HCT116 (cell line): ENCODE results near the gene R3HCC1L. TPM values are rescaled to one million over a fixed set of nuclear protein-coding genes. Genes with fewer than 3 reads are reported as not detected.
A peak's percentile ranks its signal among the peaks of the same experiment; 100 is the strongest.

Experiments
- ATAC-seq: fragments of 200-7000 bp; cut with Tn5 transposase; 2 replicates; pipeline ENCODE4 v1.9.1; 2020; ENCODE audit warnings: mild to moderate bottlenecking, moderate library complexity
- BruUV-seq: library from RNA; stranded (reverse); fragments of 400-500 nt; replicated peaks from 2 replicates; lab custom pipeline; 2021; lab: Mats Ljungman, UMichigan
- CTCF ChIA-PET: fragments of 300-600 bp; sonication (Branson Sonifier 250); formaldehyde crosslinking; loops from one replicate; lab custom pipeline; 2021; ENCODE audit warnings: antibody characterized with exemption; lab: Charles Lee
- POLR2A ChIA-PET: fragments of 300-600, 350-600 bp; sonication (Branson Sonifier 250); formaldehyde crosslinking; loops from one replicate; lab custom pipeline; 2021; ENCODE audit warnings: antibody characterized with exemption; lab: Charles Lee
- RAD21 ChIA-PET, 2 experiments: fragments of 300-600 bp; sonication (Branson Sonifier 250); formaldehyde crosslinking; loops; one replicate each; lab custom pipeline; 2023; ENCODE audit warnings: low total read pairs in 2 of 2; ENCODE audit not compliant: uncharacterized antibody in 2 of 2, unreplicated experiment in 2 of 2, low non-redundant PET in 1 of 2; lab: Charles Lee
- DNase-seq: peaks from one replicate; pipeline ENCODE4 v3.0.0-alpha.2; 2010; ENCODE audit warnings: low read depth, low spot score
- H2AFZ ChIP-seq: fragments of 200-600 bp; shearing (Covaris generic), sonication (generic); 2 replicates; pipeline ENCODE4 v1.6.1; 2017; ENCODE audit warnings: low read depth, mixed run types, mixed read lengths, antibody characterized with exemption, low read length; ENCODE audit not compliant: poor library complexity, severe bottlenecking
- H3K27ac ChIP-seq: 2 replicates; pipeline ENCODE4 v1.5.1; 2012; ENCODE audit warnings: low read depth, low read length
- H3K27me3 ChIP-seq: fragments of 200-600 bp; sonication (generic); 2 replicates; pipeline ENCODE4 v1.6.1; 2016; ENCODE audit warnings: mixed run types, low read length, mixed read lengths; ENCODE audit not compliant: insufficient read depth
- H3K36me3 ChIP-seq, 2 experiments: fragments of 200-500 bp in 1 of 2; fragments of 200-600 bp in 1 of 2; sonication (Bioruptor generic) in 1 of 2; sonication (generic) in 1 of 2; 2 replicates each; pipeline versions ENCODE4 v1.5.1 to v1.6.1; 2014 to 2016; ENCODE audit warnings: low read length in 2 of 2, inconsistent platforms in 1 of 2, mixed read lengths in 1 of 2, mixed run types in 1 of 2; ENCODE audit not compliant: insufficient read depth in 2 of 2, control insufficient read depth in 1 of 2
- H3K4me1 ChIP-seq, 2 experiments: fragments of 200-600 bp in 1 of 2; sonication (generic) in 1 of 2; 2 replicates each; pipeline versions ENCODE4 v1.5.1 to v1.6.1; 2012 to 2017; ENCODE audit warnings: low read length in 2 of 2, inconsistent platforms in 1 of 2, mild to moderate bottlenecking in 1 of 2, mixed read lengths in 1 of 2, mixed run types in 1 of 2, moderate library complexity in 1 of 2; ENCODE audit not compliant: insufficient read depth in 2 of 2, control insufficient read depth in 1 of 2
- H3K4me2 ChIP-seq: fragments of 200-600 bp; sonication (generic); 2 replicates; pipeline ENCODE4 v1.6.1; 2017; ENCODE audit warnings: mixed run types, low read length, mixed read lengths
- H3K4me3 ChIP-seq, 2 experiments: fragments of 200-600 bp in 1 of 2; sonication (generic) in 1 of 2; replicated peaks in 1 of 2; 2 replicates each; pipeline ENCODE4 v1.5.1; 2011 to 2016; ENCODE audit warnings: low read length in 2 of 2, control low read depth in 1 of 2, low read depth in 1 of 2, mild to moderate bottlenecking in 1 of 2, mixed read lengths in 1 of 2, mixed run types in 1 of 2
- H3K79me2 ChIP-seq: fragments of 200-600 bp; sonication (generic); 2 replicates; pipeline ENCODE4 v1.6.1; 2017; ENCODE audit warnings: mild to moderate bottlenecking, mixed run types, low read length, moderate library complexity, mixed read lengths; ENCODE audit not compliant: insufficient read depth
- H3K9ac ChIP-seq: fragments of 200-600 bp; sonication (generic); 2 replicates; pipeline ENCODE4 v1.6.1; 2016; ENCODE audit warnings: low read length, mixed read lengths
- H3K9me2 ChIP-seq: fragments of 200-600 bp; sonication (generic), shearing (Covaris generic); 2 replicates; pipeline ENCODE4 v1.6.1; 2017; ENCODE audit warnings: mixed run types, mild to moderate bottlenecking, moderate library complexity; ENCODE audit not compliant: insufficient read depth
- H3K9me3 ChIP-seq, 2 experiments: fragments of 200-500 bp in 1 of 2; fragments of 200-600 bp in 1 of 2; sonication (Bioruptor generic) in 1 of 2; sonication (generic) in 1 of 2; 2 replicates each; pipeline ENCODE4 v1.6.1; 2014 to 2017; ENCODE audit warnings: low read length in 2 of 2, mixed read lengths in 2 of 2, inconsistent platforms in 1 of 2, low read depth in 1 of 2, mild to moderate bottlenecking in 1 of 2, mixed run types in 1 of 2, moderate library complexity in 1 of 2; ENCODE audit not compliant: control insufficient read depth in 1 of 2, insufficient read depth in 1 of 2
- H4K20me1 ChIP-seq: fragments of 200-600 bp; sonication (generic), shearing (Covaris generic); 2 replicates; pipeline ENCODE4 v1.6.1; 2017; ENCODE audit warnings: mixed run types, mild to moderate bottlenecking, moderate library complexity; ENCODE audit not compliant: insufficient read depth
- ATF3 ChIP-seq: IDR thresholded peaks from 2 replicates; pipeline ENCODE4 v1.6.1; 2012
- CEBPB ChIP-seq: IDR thresholded peaks from 2 replicates; pipeline ENCODE4 v1.6.1; 2012; ENCODE audit warnings: low read depth
- EGR1 ChIP-seq: IDR thresholded peaks from 2 replicates; pipeline ENCODE4 v1.6.1; 2012; ENCODE audit warnings: low read depth
- ELF1 ChIP-seq: IDR thresholded peaks from 2 replicates; pipeline ENCODE4 v1.6.1; 2012; ENCODE audit warnings: low read depth, borderline replicate concordance
- EZH2 ChIP-seq: fragments of 200-600 bp; sonication (generic); IDR thresholded peaks from 2 replicates; pipeline ENCODE4 v1.6.1; 2017; ENCODE audit warnings: antibody characterized with exemption, mixed run types
- EZH2phosphoT487 ChIP-seq: fragments of 200-600 bp; IDR thresholded peaks from 2 replicates; pipeline ENCODE4 v1.6.1; 2018; ENCODE audit warnings: antibody characterized with exemption, borderline replicate concordance
- FOSL1 ChIP-seq: IDR thresholded peaks from 2 replicates; pipeline ENCODE4 v1.6.1; 2012; ENCODE audit warnings: low read depth
- JUND ChIP-seq: IDR thresholded peaks from 2 replicates; pipeline ENCODE4 v1.6.1; 2012
- MAX ChIP-seq: IDR thresholded peaks from 2 replicates; pipeline ENCODE4 v1.6.1; 2012
- POLR2AphosphoS5 ChIP-seq: IDR thresholded peaks from 2 replicates; pipeline ENCODE4 v1.6.1; 2011; ENCODE audit warnings: mild to moderate bottlenecking, low read depth, low read length, moderate library complexity
- RAD21 ChIP-seq: IDR thresholded peaks from 2 replicates; pipeline ENCODE4 v1.6.1; 2012; ENCODE audit warnings: low read depth, mild to moderate bottlenecking
- REST ChIP-seq: IDR thresholded peaks from 2 replicates; pipeline ENCODE4 v1.6.1; 2012; ENCODE audit warnings: low read depth
- SIN3A ChIP-seq: IDR thresholded peaks from 2 replicates; pipeline ENCODE4 v1.6.1; 2012; ENCODE audit warnings: low read depth
- SP1 ChIP-seq: IDR thresholded peaks from 2 replicates; pipeline ENCODE4 v1.6.1; 2012; ENCODE audit warnings: low read depth
- TCF7L2 ChIP-seq: IDR thresholded peaks from 2 replicates; pipeline ENCODE4 v1.7.0; 2011; ENCODE audit warnings: borderline replicate concordance, inconsistent platforms; ENCODE audit not compliant: insufficient read depth, insufficient read length; ENCODE audit errors: extremely low read depth
- YY1 ChIP-seq: IDR thresholded peaks from 2 replicates; pipeline ENCODE4 v1.6.1; 2011; ENCODE audit warnings: low read length, low read depth, moderate library complexity, mild to moderate bottlenecking; ENCODE audit not compliant: insufficient replicate concordance; ENCODE audit errors: extremely low read depth
- ZBTB33 ChIP-seq: IDR thresholded peaks from 2 replicates; pipeline ENCODE4 v1.6.1; 2011; ENCODE audit warnings: mild to moderate bottlenecking, low read length, moderate library complexity; ENCODE audit not compliant: insufficient replicate concordance; ENCODE audit errors: extremely low read depth
- intact Hi-C: fragments of 100-400 bp; cut with micrococcal nuclease; formaldehyde crosslinking; loops from 2 replicates; pipeline ENCODE4 v1.10.0; 2022
- total RNA-seq: library from RNA; stranded (reverse); gene quantifications from one replicate; pipeline ENCODE4 v1.2.1, GENCODE V29; 2021; ENCODE audit not compliant: unreplicated experiment

Gene R3HCC1L
- total RNA-seq, 1 experiment from 2014 or later: 9.3 TPM

- DNase-seq: no peak
- Histone ChIP-seq H2AFZ (no peak overlapping the region), H3K4me2 (peak overlapping the region; percentile 39), H3K79me2 (no peaks in the 10 kb centered on the region), H3K36me3 (no peaks in the 10 kb centered on the region), H3K9ac (no peak overlapping the region), H4K20me1 (no peaks in the 10 kb centered on the region), H3K9me2 (no peaks in the 10 kb centered on the region), H3K27ac (no peak overlapping the region), H3K4me3 (no peak overlapping the region), H3K27me3 (no peaks in the 10 kb centered on the region), H3K4me1 (peaks cover 28 to 62% of the 10 kb centered on the region in 2 experiments), H3K9me3 (no peaks in the 10 kb centered on the region)
- TF ChIP-seq CEBPB (no peak), JUND (no peak), SIN3A (no peak), ZBTB33 (no peak), ELF1 (no peak), MAX (no peak), REST (no peak), SP1 (no peak), EGR1 (no peak), TCF7L2 (no peak), EZH2 (no peak), RAD21 (no peak), FOSL1 (no peak), ATF3 (no peak), EZH2phosphoT487 (no peak), POLR2AphosphoS5 (no peak), YY1 (no peak)
- no TSS peak for BruUV-seq
- no peak for ATAC-seq
- ChIA-PET RAD21 (no interaction called here), POLR2A (no interaction called here), CTCF (interaction anchor here (0.9 to 4.0 kb wide), 2 partner anchors 45 to 67 kb away, joined by 3 to 36 read pairs; no protein-coding TSS in a partner anchor)
- intact Hi-C loops: loop anchor here (10.0 kb wide), 1 partner anchor 150 kb away; the partner anchor contains the start of gene PYROXD2
Measured at GRCh38 chr10:98264378-98265065, 130.1 kb downstream of the R3HCC1L start.
